Mesenchymal stem cell (in vitro differentiated cells and primary cell): ENCODE data around the gene OR10AD1.
A peak's percentile ranks its signal among the peaks of the same experiment; 100 is the strongest.

Experiments
- DNase-seq: peaks from one replicate; pipeline ENCODE4 v3.0.0-alpha.2; 2013
- H2AFZ ChIP-seq: one replicate; pipeline ENCODE4 v1.6.1; 2013; ENCODE audit warnings: low read depth, mild to moderate bottlenecking, control low read depth, inconsistent platforms, low read length, moderate library complexity
- H2AK5ac ChIP-seq: 2 replicates; pipeline ENCODE4 v1.6.1; 2013; ENCODE audit warnings: low read length, moderate library complexity, mild to moderate bottlenecking, inconsistent platforms; ENCODE audit not compliant: severe bottlenecking
- H2BK120ac ChIP-seq: one replicate; pipeline ENCODE4 v1.6.1; 2013; ENCODE audit warnings: low read depth, mild to moderate bottlenecking, inconsistent platforms, low read length, moderate library complexity
- H2BK12ac ChIP-seq, 2 experiments: one replicate each; pipeline ENCODE4 v1.6.1; 2013; ENCODE audit warnings: inconsistent platforms in 2 of 2, low read length in 2 of 2, mild to moderate bottlenecking in 2 of 2, moderate library complexity in 2 of 2, control low read depth in 1 of 2
- H2BK15ac ChIP-seq: one replicate; pipeline ENCODE4 v1.6.1; 2013; ENCODE audit warnings: mild to moderate bottlenecking, low read depth, inconsistent platforms; ENCODE audit not compliant: poor library complexity, severe bottlenecking
- H2BK5ac ChIP-seq: 2 replicates; pipeline ENCODE4 v1.6.1; 2013; ENCODE audit warnings: low read depth, mild to moderate bottlenecking, low read length, control low read depth, inconsistent platforms; ENCODE audit not compliant: poor library complexity, severe bottlenecking
- H3K14ac ChIP-seq, 2 experiments: one replicate each; pipeline ENCODE4 v1.6.1; 2013; ENCODE audit warnings: inconsistent platforms in 2 of 2, low read length in 2 of 2, control low read depth in 1 of 2, mild to moderate bottlenecking in 1 of 2, moderate library complexity in 1 of 2
- H3K18ac ChIP-seq, 2 experiments: one replicate each; pipeline ENCODE4 v1.6.1; 2013; ENCODE audit warnings: inconsistent platforms in 2 of 2, low read length in 2 of 2, control low read depth in 1 of 2, low read depth in 1 of 2, mild to moderate bottlenecking in 1 of 2
- H3K23ac ChIP-seq, 2 experiments: one replicate each; pipeline ENCODE4 v1.6.1; 2013; ENCODE audit warnings: inconsistent platforms in 2 of 2, low read length in 2 of 2, mild to moderate bottlenecking in 2 of 2, moderate library complexity in 2 of 2, control low read depth in 1 of 2
- H3K27ac ChIP-seq: 2 replicates; pipeline ENCODE4 v1.5.1; 2013; ENCODE audit warnings: mild to moderate bottlenecking, moderate library complexity, low read length, control low read depth, inconsistent platforms; ENCODE audit not compliant: poor library complexity, severe bottlenecking
- H3K27me3 ChIP-seq, 2 experiments: 2 replicates each; pipeline versions ENCODE4 v1.6.1 to v1.7.0; 2013; ENCODE audit warnings: low read length in 2 of 2, mild to moderate bottlenecking in 2 of 2, moderate library complexity in 2 of 2, control low read depth in 1 of 2, inconsistent platforms in 1 of 2; ENCODE audit not compliant: control insufficient read depth in 1 of 2, insufficient read depth in 1 of 2
- H3K36me3 ChIP-seq, 2 experiments: 2 replicates each; pipeline versions ENCODE4 v1.6.1 to v1.7.0; 2013; ENCODE audit warnings: low read length in 2 of 2, control low read depth in 1 of 2, inconsistent platforms in 1 of 2, low read depth in 1 of 2, mild to moderate bottlenecking in 1 of 2; ENCODE audit not compliant: insufficient read depth in 2 of 2, control insufficient read depth in 1 of 2
- H3K4ac ChIP-seq, 2 experiments: one replicate each; pipeline ENCODE4 v1.6.1; 2013; ENCODE audit warnings: inconsistent platforms in 2 of 2, low read length in 2 of 2, mild to moderate bottlenecking in 2 of 2, moderate library complexity in 2 of 2, control low read depth in 1 of 2, low read depth in 1 of 2
- H3K4me1 ChIP-seq: 2 replicates; pipeline ENCODE4 v1.6.1; 2013; ENCODE audit warnings: low read depth, low read length, control low read depth; ENCODE audit not compliant: control insufficient read depth, insufficient read depth
- H3K4me2 ChIP-seq: 2 replicates; pipeline ENCODE4 v1.6.1; 2013; ENCODE audit warnings: low read length, mild to moderate bottlenecking, inconsistent platforms; ENCODE audit not compliant: poor library complexity, severe bottlenecking
- H3K4me3 ChIP-seq, 2 experiments: 2 replicates each; pipeline versions ENCODE4 v1.5.1 to v1.7.0; 2013; ENCODE audit warnings: low read length in 2 of 2, mild to moderate bottlenecking in 2 of 2, control low read depth in 1 of 2, low read depth in 1 of 2; ENCODE audit not compliant: insufficient read depth in 1 of 2
- H3K79me1 ChIP-seq: replicated peaks from 2 replicates; pipeline ENCODE4 v1.6.1; 2013; ENCODE audit warnings: mild to moderate bottlenecking, control low read depth, low read length, inconsistent platforms; ENCODE audit not compliant: poor library complexity, severe bottlenecking
- H3K9ac ChIP-seq: 2 replicates; pipeline ENCODE4 v1.7.0; 2013; ENCODE audit warnings: mild to moderate bottlenecking, low read length, moderate library complexity
- H3K9me3 ChIP-seq: 2 replicates; pipeline ENCODE4 v1.7.0; 2013; ENCODE audit warnings: mild to moderate bottlenecking, low read length; ENCODE audit not compliant: control insufficient read depth
- H4K8ac ChIP-seq: one replicate; pipeline ENCODE4 v1.6.1; 2013; ENCODE audit warnings: inconsistent platforms, mild to moderate bottlenecking, low read length, moderate library complexity
- H4K91ac ChIP-seq: one replicate; pipeline ENCODE4 v1.6.1; 2013; ENCODE audit warnings: mild to moderate bottlenecking, low read length, inconsistent platforms
- WGBS: methylation state at CpG from one replicate; pipeline ENCODE4 v1.1.7; 2013; ENCODE audit warnings: mixed read lengths; 5-methylcytosine and 5-hydroxymethylcytosine counted together

Gene OR10AD1

GRCh38 chr12:48169011-48169410, 34.1 kb downstream of the OR10AD1 start:
- no peaks in the 10 kb centered on the region for H3K79me1 ChIP-seq
- H4K8ac ChIP-seq, result no peak overlapping the region
- no peak overlapping the region for H2AK5ac ChIP-seq

GRCh38 chr12:48165089-48165981, 37.8 kb downstream of the OR10AD1 start:
- Histone ChIP-seq H3K79me1 (no peaks in the 10 kb centered on the region), H3K4me3 (no peak overlapping the region), H3K4me2 (no peak overlapping the region), H3K4ac (no peak overlapping the region), H3K14ac (no peak overlapping the region), H3K36me3 (no peaks in the 10 kb centered on the region), H2AK5ac (no peak overlapping the region), H2BK5ac (no peak overlapping the region), H2AFZ (no peak overlapping the region), H3K9ac (no peak overlapping the region), H4K91ac (no peak overlapping the region), H3K23ac (no peak overlapping the region), H3K27ac (no peak overlapping the region), H2BK15ac (no peak overlapping the region), H3K27me3 (peaks cover 16 to 18% of the 10 kb centered on the region in 2 experiments), H3K4me1 (no peaks in the 10 kb centered on the region), H3K18ac (no peak overlapping the region), H4K8ac (no peak overlapping the region), H3K9me3 (no peaks in the 10 kb centered on the region), H2BK120ac (no peak overlapping the region), H2BK12ac (no peak overlapping the region)
- peak; percentile 56 for DNase-seq
- WGBS, result 14% methylated on average over 1 of the region's 2 CpGs

More at GRCh38 chr12:48169011-48169410, 34.1 kb downstream of the OR10AD1 start:
- H2BK5ac ChIP-seq, result no peak overlapping the region
- 85% methylated on average over 19 of the region's 19 CpGs for WGBS
- no peak for DNase-seq
- H3K9ac ChIP-seq, result no peak overlapping the region
- no peak overlapping the region for H3K27ac ChIP-seq
- peaks cover 0 to 16% of the 10 kb centered on the region in 2 experiments for H3K27me3 ChIP-seq
- no peaks in the 10 kb centered on the region for H3K9me3 ChIP-seq
- no peak overlapping the region for H3K4ac ChIP-seq
- H3K4me3 ChIP-seq, result no peak overlapping the region
- H4K91ac ChIP-seq, result no peak overlapping the region
- H2AFZ ChIP-seq, result no peak overlapping the region
- no peak overlapping the region for H3K18ac ChIP-seq
- H2BK120ac ChIP-seq, result no peak overlapping the region
- H3K4me1 ChIP-seq, result no peaks in the 10 kb centered on the region
- no peaks in the 10 kb centered on the region for H3K36me3 ChIP-seq
- no peak overlapping the region for H2BK15ac ChIP-seq
- H3K14ac ChIP-seq, result no peak overlapping the region
- no peak overlapping the region for H3K23ac ChIP-seq
- no peak overlapping the region for H2BK12ac ChIP-seq
- H3K4me2 ChIP-seq, result no peak overlapping the region

- Histone ChIP-seq H3K9ac (no peak overlapping the region), H4K91ac (no peak overlapping the region), H3K4ac (no peak overlapping the region), H3K4me2 (no peak overlapping the region), H4K8ac (no peak overlapping the region), H2AFZ (no peak overlapping the region), H3K9me3 (no peaks in the 10 kb centered on the region), H3K27ac (no peak overlapping the region), H3K27me3 (peaks cover 16 to 18% of the 10 kb centered on the region in 2 experiments), H2BK120ac (no peak overlapping the region), H3K79me1 (no peaks in the 10 kb centered on the region), H3K4me3 (no peak overlapping the region), H3K36me3 (no peaks in the 10 kb centered on the region), H3K18ac (no peak overlapping the region), H2BK15ac (no peak overlapping the region), H3K14ac (no peak overlapping the region), H2BK5ac (no peak overlapping the region), H2BK12ac (no peak overlapping the region), H3K4me1 (no peaks in the 10 kb centered on the region), H3K23ac (no peak overlapping the region), H2AK5ac (no peak overlapping the region)
- WGBS, result 100% methylated on average over 1 of the region's 2 CpGs
- DNase-seq, result no peak
Observed at GRCh38 chr12:48164451-48164850, 38.6 kb downstream of the OR10AD1 start.

GRCh38 chr12:48163150-48163747, 39.8 kb downstream of the OR10AD1 start:
- no peaks in the 10 kb centered on the region for H3K36me3 ChIP-seq
- no peak overlapping the region for H2AK5ac ChIP-seq
- H4K91ac ChIP-seq, result no peak overlapping the region
- H3K23ac ChIP-seq, result no peak overlapping the region
- no peaks in the 10 kb centered on the region for H3K9me3 ChIP-seq
- no peak overlapping the region for H4K8ac ChIP-seq
- no peak overlapping the region for H2BK15ac ChIP-seq
- no peak overlapping the region for H2BK12ac ChIP-seq
- no peak overlapping the region for H2AFZ ChIP-seq
- no peak overlapping the region for H3K4ac ChIP-seq
- H3K4me3 ChIP-seq, result no peak overlapping the region
- no peak overlapping the region for H2BK120ac ChIP-seq
- no peaks in the 10 kb centered on the region for H3K79me1 ChIP-seq
- no peak for DNase-seq
- H3K27ac ChIP-seq, result no peak overlapping the region
- 55% methylated on average over 5 of the region's 5 CpGs for WGBS
- no peak overlapping the region for H3K4me2 ChIP-seq
- H3K4me1 ChIP-seq, result no peaks in the 10 kb centered on the region
- no peak overlapping the region for H3K9ac ChIP-seq
- no peak overlapping the region for H3K18ac ChIP-seq
- peaks cover 15 to 18% of the 10 kb centered on the region in 2 experiments for H3K27me3 ChIP-seq
- no peak overlapping the region for H3K14ac ChIP-seq
- H2BK5ac ChIP-seq, result no peak overlapping the region
